ENCODE measurements around the gene SPOCK3. TPM values are rescaled to one million over a fixed set of nuclear protein-coding genes. Genes with fewer than 3 reads are reported as not detected.

SPOCK3 gene
- total and polyA plus RNA-seq, 10 of the 15 experiments (the other 5 are each of a cell fraction or from before 2014, with no cell fraction given): 0.06 to 0.39 (median 0.09) TPM; not detected in 5

- H3K9ac ChIP-seq (ENCODE audit: control insufficient read depth, insufficient read depth, low read length): no peak overlapping the region
- H3K4me2 ChIP-seq (ENCODE audit: control insufficient read depth, insufficient read depth): no peak overlapping the region
- H3K9me3 ChIP-seq (replicated peaks; ENCODE audit: control insufficient read depth, insufficient read depth, low read length): no peaks in the 10 kb centered on the region
- intact Hi-C loops (cut with micrococcal nuclease; ENCODE audit: unreplicated experiment): no loop called here
- POLR2A ChIA-PET: interaction anchor here (1.1 kb wide), 1 partner anchor 66 kb away, joined by 3 read pairs; no protein-coding TSS in a partner anchor
- DNase-seq (ENCODE audit: low read depth, low spot score) (no peak), FAIRE-seq (no peak), ATAC-seq (peak; percentile 89)
- TF ChIP-seq MEF2B (IDR thresholded peaks at IDR 0.05; ENCODE audit: partially characterized antibody, poor library complexity, severe bottlenecking) (peak; percentile 7), IKZF1 (conservative IDR thresholded peaks at IDR 0.05) (peak; percentile 21; the same call in 1 of the 2 replicates), EED (IDR thresholded peaks at IDR 0.05; ENCODE audit: low read depth) (no peak), RELB (IDR thresholded peaks at IDR 0.05; ENCODE audit: low read depth) (0 out of 2 replicates have a peak, but pooled peaks have one; percentile 26)
- H3K36me3 ChIP-seq (ENCODE audit: control insufficient read depth in 2 of 2, insufficient read depth in 2 of 2, low read length in 1 of 2): no peaks in the 10 kb centered on the region
- no peaks in the 10 kb centered on the region for H3K27me3 ChIP-seq (replicated peaks in 1 of 2; ENCODE audit: control insufficient read depth in 2 of 2, insufficient read depth in 2 of 2, low read length in 1 of 2)
- H3K79me2 ChIP-seq (ENCODE audit: control insufficient read depth, insufficient read depth, low read length): no peaks in the 10 kb centered on the region
- no peaks in the 10 kb centered on the region for H4K20me1 ChIP-seq (ENCODE audit: control insufficient read depth, insufficient read depth)
- H3K4me1 ChIP-seq (ENCODE audit: control insufficient read depth, insufficient read depth, low read length): no peaks in the 10 kb centered on the region
- H3K4me3 ChIP-seq: no peak overlapping the region
- WGBS (ENCODE audit: insufficient coverage, insufficient replicate concordance, low lambda C conversion rate, missing lambda C conversion rate): 0% methylated on average over 1 of the region's 1 CpG
- BruUV-seq (replicated peaks): no TSS peak
- CTCF ChIA-PET: interaction anchor here (1.1 to 2.8 kb wide), 2 partner anchors 11 to 30 kb away, joined by 4 to 8 read pairs; no protein-coding TSS in a partner anchor
- RAD21 ChIA-PET (ENCODE audit: unreplicated experiment): interaction anchor here (0.8 to 1.7 kb wide), 10 partner anchors 9 to 390 kb away, joined by 3 to 4 read pairs (median 3); no protein-coding TSS in a partner anchor
- H3K27ac ChIP-seq (ENCODE audit: control insufficient read depth, insufficient read depth): no peak overlapping the region
- H2AFZ ChIP-seq (ENCODE audit: control insufficient read depth, low read depth, low read length): no peak overlapping the region
- SMC1A ChIA-PET (ENCODE audit: uncharacterized antibody, unreplicated experiment): interaction anchor here (0.6 to 1.6 kb wide), 11 partner anchors 10 to 213 kb away, joined by 3 to 7 read pairs (median 3); partner anchors contain the start of gene SPOCK3
- in situ Hi-C loops (cut with MboI): no loop called here
Measured at GRCh38 chr4:167052631-167053091, 181.6 kb downstream of the SPOCK3 start.

GRCh38 chr4:167049257-167049656, 185.0 kb downstream of the SPOCK3 start:
- SMC1A ChIA-PET (ENCODE audit: uncharacterized antibody, unreplicated experiment): no interaction called here
- RAD21 ChIA-PET (ENCODE audit: unreplicated experiment): interaction anchor here (0.9 kb wide), 1 partner anchor 24 kb away, joined by 3 read pairs; no protein-coding TSS in a partner anchor
- DNase-seq (ENCODE audit: low read depth, low spot score): no peak
- Histone ChIP-seq H3K79me2 (ENCODE audit: control insufficient read depth, insufficient read depth, low read length) (no peaks in the 10 kb centered on the region), H3K27me3 (replicated peaks in 1 of 2; ENCODE audit: control insufficient read depth in 2 of 2, insufficient read depth in 2 of 2, low read length in 1 of 2) (no peaks in the 10 kb centered on the region), H3K4me2 (ENCODE audit: control insufficient read depth, insufficient read depth) (no peak overlapping the region), H3K27ac (ENCODE audit: control insufficient read depth, insufficient read depth) (no peak overlapping the region), H3K9me3 (replicated peaks; ENCODE audit: control insufficient read depth, insufficient read depth, low read length) (no peaks in the 10 kb centered on the region), H3K4me1 (ENCODE audit: control insufficient read depth, insufficient read depth, low read length) (no peaks in the 10 kb centered on the region), H3K4me3 (no peak overlapping the region), H3K9ac (ENCODE audit: control insufficient read depth, insufficient read depth, low read length) (no peak overlapping the region), H4K20me1 (ENCODE audit: control insufficient read depth, insufficient read depth) (no peaks in the 10 kb centered on the region), H2AFZ (ENCODE audit: control insufficient read depth, low read depth, low read length) (no peak overlapping the region), H3K36me3 (ENCODE audit: control insufficient read depth in 2 of 2, insufficient read depth in 2 of 2, low read length in 1 of 2) (no peaks in the 10 kb centered on the region)
- 62% methylated on average over 3 of the region's 3 CpGs for WGBS (ENCODE audit: insufficient coverage, insufficient replicate concordance, low lambda C conversion rate, missing lambda C conversion rate)
- FAIRE-seq: no peak
- POLR2A ChIA-PET: no interaction called here
- no TSS peak for BruUV-seq (replicated peaks)
- intact Hi-C loops (cut with micrococcal nuclease; ENCODE audit: unreplicated experiment): no loop called here
- CTCF ChIA-PET: no interaction called here
- no peak for TF ChIP-seq ZNF592 (IDR thresholded peaks at IDR 0.05)
- TF ChIP-seq PML (IDR thresholded peaks at IDR 0.05; ENCODE audit: low read length): no peak
- no peak for TF ChIP-seq SUZ12 (IDR thresholded peaks at IDR 0.05; ENCODE audit: unreplicated experiment)
- no peak for TF ChIP-seq POU2F2 (IDR thresholded peaks at IDR 0.05; ENCODE audit: borderline replicate concordance, low read depth, low read length)
- no peak for TF ChIP-seq MXI1 (IDR thresholded peaks at IDR 0.05; ENCODE audit: low read depth, low read length)
- no peak for TF ChIP-seq ZNF217 (IDR thresholded peaks at IDR 0.05)
- in situ Hi-C loops (cut with MboI): no loop called here
- no peak for ATAC-seq

Data from GM12878 (cell line).